HG03558 (cell line): ENCODE results near the gene MDM1.

Source experiments
- ATAC-seq: cut with Tn5 transposase; IDR thresholded peaks from one replicate; pipeline ENCODE4 v1.9.1; 2021; ENCODE audit warnings: moderate number of reproducible peaks; ENCODE audit not compliant: unreplicated experiment; ENCODE audit errors: extremely low read depth

The MDM1 gene

GRCh38 chr12:68280240-68280639 lies 51.9 kb downstream of the MDM1 start:
- ATAC-seq: no peak

GRCh38 chr12:68279227-68280054 lies 52.7 kb downstream of the MDM1 start:
- no peak for ATAC-seq

DNA sequence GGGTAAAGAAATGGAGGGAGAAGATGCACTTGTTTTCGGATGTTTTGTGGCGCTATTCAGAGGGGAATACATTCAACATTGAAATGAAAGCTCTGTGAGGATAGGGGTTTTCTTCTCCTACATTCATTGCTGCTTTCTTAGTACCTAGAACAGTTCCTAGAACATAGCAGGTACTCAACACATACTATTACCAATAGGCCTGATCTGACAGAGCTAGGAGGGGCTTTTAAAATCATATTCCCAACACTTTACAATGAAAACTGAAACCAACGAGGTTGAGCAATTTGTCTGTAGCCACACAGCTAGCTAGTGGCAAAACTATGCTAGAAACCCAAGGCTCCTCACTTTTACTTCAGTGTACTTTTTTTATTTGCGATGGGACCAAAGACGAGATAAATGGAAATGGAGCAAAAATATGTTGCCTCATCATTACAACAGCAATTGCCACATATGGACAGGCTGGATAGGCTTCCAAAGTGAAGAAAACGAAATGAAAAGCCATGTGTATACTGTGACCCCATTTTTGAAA lies 55.7 kb downstream of the MDM1 start:
- ATAC-seq: no peak

DNA sequence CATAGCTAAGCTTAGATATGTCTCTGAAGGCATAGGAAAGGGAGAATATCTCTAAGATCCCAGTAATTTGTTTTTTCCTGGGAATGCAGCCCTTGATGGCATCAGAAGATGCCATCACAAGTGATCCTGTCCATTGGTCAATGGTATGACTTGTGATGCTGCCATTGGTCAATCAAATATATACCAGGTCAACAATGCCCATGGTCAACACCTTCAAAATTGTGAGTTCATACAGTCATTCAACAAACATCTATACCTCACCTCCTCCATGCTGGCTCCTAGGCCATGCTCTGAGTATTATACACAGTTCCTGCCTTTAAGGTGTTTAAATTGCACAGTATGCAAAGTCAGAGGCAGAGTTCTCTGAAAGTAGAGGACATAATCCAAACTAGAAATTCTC lies 59.4 kb downstream of the MDM1 start:
- no peak for ATAC-seq

DNA sequence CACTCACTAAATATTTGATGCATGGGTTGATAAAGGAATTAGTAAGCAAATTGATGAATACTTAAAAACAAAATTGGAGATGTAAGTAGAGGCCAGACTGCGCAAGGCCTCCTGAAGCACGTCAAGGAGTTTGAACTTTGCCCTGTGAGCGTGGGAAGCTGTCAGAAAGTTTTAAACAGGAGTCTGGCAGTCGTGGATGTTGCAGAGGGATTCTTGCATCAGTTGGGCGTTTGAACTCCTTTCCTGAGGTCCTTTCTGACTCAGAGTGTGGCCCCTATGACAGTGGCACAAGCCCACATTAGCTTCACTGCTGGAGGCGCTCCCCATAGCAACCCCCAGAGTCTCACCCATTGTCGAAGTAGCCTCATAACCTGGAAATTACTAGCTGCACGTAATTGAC lies 60.8 kb downstream of the MDM1 start:
- no peak for ATAC-seq

- ATAC-seq: no peak
These were observed 61.8 kb downstream of the MDM1 start for GRCh38 chr12:68270358-68270757.

- no peak for ATAC-seq
These were observed 62.4 kb downstream of the MDM1 start for GRCh38 chr12:68269779-68270178.

GRCh38 chr12:68268967-68269366 lies 63.2 kb downstream of the MDM1 start:
- ATAC-seq: no peak

- no peak for ATAC-seq
These were observed 64.2 kb downstream of the MDM1 start for GRCh38 chr12:68267892-68268396.

DNA sequence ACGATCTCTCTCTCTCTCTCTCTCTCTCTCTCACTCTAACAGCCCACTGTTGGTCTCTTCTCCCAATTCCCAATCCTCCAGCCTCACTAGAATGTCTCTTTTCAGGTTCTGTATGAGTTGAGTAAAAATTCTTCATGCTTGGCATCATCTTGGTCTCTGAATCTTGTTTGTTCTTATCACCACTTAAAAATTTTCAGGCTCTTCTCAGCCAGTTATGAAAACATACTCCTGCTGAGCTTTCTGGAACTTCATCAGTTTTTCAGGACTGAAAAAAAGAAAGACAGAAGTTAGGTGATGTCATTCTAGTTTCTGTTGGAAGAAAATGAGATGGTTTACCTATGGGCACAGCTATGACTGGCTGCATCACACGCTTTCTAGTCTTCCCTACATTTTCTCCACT lies 67.3 kb downstream of the MDM1 start:
- ATAC-seq: no peak

DNA sequence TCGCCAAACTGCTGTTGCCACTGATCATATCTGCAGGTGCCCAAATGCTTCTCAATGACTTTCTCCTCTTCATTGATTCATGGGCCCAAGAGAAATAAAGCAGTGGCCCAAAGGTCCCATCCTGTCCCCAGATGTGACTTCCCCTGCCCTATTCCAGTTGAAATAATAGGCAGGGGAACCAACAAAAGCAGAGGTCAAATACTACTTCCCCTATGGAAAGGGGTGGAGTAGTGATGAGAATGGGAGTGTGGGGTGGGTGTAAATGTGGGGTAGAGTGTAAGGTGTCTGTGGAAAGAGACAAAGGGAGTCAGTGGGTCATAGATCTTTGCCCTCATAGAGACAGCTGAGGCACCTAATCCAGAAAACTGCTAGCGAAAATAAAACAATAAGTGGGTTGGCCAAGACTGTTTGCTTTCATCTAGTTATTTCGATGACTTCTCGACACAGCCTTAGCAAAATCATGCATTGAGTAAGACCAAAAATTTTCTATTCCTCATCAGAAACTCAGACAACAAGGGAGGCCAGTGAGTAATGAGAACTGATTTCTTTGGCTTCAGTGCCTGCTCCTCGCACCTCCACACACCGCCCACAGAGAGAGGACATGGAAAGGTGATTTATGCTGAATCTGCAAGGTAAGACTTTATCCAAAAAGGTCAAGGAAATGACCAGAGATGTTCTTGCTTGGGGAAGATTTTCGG lies 67.9 kb downstream of the MDM1 start:
- no peak for ATAC-seq

- ATAC-seq: no peak
These were observed 68.8 kb downstream of the MDM1 start for GRCh38 chr12:68263366-68263765.

DNA sequence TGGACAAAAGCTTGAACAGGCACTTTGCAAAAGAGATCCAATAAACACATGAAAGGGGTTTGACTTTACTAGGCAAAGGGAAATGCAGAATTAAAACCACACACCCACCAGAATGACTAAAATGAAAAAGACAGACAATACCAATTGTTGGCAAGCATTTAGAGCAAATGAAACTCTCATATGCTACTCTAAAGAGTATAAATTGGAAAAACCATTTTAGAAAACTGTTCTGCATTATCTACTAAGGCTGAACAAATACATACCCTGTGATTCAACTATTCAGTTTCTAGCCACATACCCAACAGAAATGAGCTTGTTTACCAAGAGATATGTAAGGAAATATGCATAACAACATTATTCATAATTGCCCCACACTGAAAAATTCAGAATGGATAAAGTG lies 70.3 kb downstream of the MDM1 start:
- no peak for ATAC-seq

- no peak for ATAC-seq
These were observed 72.0 kb downstream of the MDM1 start for GRCh38 chr12:68260153-68260552.

DNA sequence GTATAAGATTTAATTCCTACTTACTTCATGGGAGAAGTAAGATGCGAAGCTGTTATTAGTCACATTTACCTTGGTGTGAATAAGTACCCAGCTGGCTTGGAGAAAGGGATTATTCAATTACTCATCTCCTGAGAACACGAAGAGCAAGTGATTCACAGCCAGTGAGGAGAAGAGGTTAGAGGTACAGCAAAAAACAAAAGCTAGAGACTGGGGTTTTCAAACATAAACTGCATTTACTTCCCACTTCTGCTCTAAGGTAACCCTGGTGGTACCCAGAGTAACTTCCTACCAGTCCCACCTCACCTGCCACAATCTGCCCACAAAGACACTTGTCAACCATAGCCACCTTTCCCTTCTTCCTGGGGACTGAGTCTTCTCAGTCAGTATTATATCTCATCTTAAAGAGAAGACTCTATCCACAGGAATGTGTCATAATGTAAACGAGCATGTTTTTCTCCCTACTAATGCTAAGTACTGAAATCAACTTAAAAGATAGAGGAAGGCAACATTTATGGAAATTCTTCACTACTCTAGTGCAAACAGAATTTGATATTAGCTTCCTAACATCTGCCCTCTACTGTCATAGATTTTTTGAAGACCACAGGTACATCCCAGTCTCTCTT lies 72.7 kb downstream of the MDM1 start:
- ATAC-seq: no peak

- no peak for ATAC-seq
These were observed 78.7 kb downstream of the MDM1 start, which contains the start of gene IL22 for GRCh38 chr12:68253504-68253903. Gene IL22 (minus strand): TSS chr12:68253604. CDS start chr12:68253448, 156 bp downstream.

GRCh38 chr12:68252077-68252476 lies 80.1 kb downstream of the MDM1 start:
- ATAC-seq: no peak

- no peak for ATAC-seq
These were observed 81.7 kb downstream of the MDM1 start for GRCh38 chr12:68250454-68250853.

DNA sequence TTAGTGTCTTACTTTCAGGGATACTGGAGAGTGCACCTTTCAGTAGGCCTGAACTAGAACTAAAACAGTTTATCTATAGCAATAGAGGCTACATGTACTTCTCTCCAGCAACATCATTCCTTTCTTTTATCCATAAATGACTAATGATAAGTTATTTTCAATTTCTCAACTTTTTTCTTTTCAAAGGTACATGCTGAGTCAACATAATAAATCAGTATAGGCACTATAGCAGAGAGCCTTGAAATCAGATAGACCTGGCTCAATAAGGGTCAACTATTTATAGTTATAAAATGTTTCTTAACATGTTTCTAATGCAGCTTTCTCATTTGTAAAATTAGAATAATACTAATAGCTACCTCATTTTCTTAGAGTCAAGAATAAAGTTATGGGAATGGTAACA lies 84.4 kb downstream of the MDM1 start:
- ATAC-seq: no peak

GRCh38 chr12:68246350-68246749 lies 85.8 kb downstream of the MDM1 start:
- no peak for ATAC-seq
